Measurements from ENCODE around the gene AKT1. TPM values are rescaled to one million over a fixed set of nuclear protein-coding genes. Genes with fewer than 3 reads are reported as not detected.

Gene AKT1
- total and polyA plus RNA-seq, 5 experiments from 2014 or later = 8.9 to 95.7 (median 33.4) TPM

- POLR2A ChIA-PET = interaction anchor here (1.0 to 2.3 kb wide), 2 partner anchors 23 to 31 kb away, joined by 3 to 7 read pairs; partner anchors contain the start of gene SIVA1
Observed at GRCh38 chr14:104721505-104722431, 73.8 kb downstream of the AKT1 start.

More at GRCh38 chr14:104721505-104722431, 73.8 kb downstream of the AKT1 start:
- ATAC-seq (no peak), DNase-seq (no peak)
- Mint-ChIP-seq H3K4me1 (peaks cover 0 to 5% (median 2%) of the 10 kb centered on the region in 4 donors), H3K36me3 (peaks cover 0 to 6% (median 0%) of the 10 kb centered on the region in 3 donors), H3K4me3 (peak overlapping the region in 3 of 10 donors; percentile 18 to 41 (median 40)), H3K9me3 (no peaks in the 10 kb centered on the region), H3K27me3 (no peaks in the 10 kb centered on the region), H3K27ac (peak overlapping the region in 2 of 10 donors; percentile 49 to 62)

Other genes with a start within 250 kb of the AKT1 start
- gene C14orf180, start 216.0 kb downstream of the AKT1 start, total RNA-seq = not detected
- not detected for gene C14orf180, start 216.0 kb downstream of the AKT1 start, polyA plus RNA-seq
- gene TMEM179, start 191.0 kb downstream of the AKT1 start, total RNA-seq = not detected
- not detected for gene TMEM179, start 191.0 kb downstream of the AKT1 start, polyA plus RNA-seq
- gene INF2, start 106.1 kb downstream of the AKT1 start, total RNA-seq = 100 to 1,000 TPM; 114 to 121 TPM
- 1 to 10 TPM; 1.8 to 7.6 (median 5.1) TPM for gene INF2, start 106.1 kb downstream of the AKT1 start, polyA plus RNA-seq
- 1 to 10 TPM; 5.1 to 5.5 TPM for gene ADSS1, start 71.5 kb downstream of the AKT1 start, total RNA-seq
- 1 to 10 TPM in 2 of 3 donors, under 1 TPM in 1; 0.61 to 3.1 (median 1.4) TPM for gene ADSS1, start 71.5 kb downstream of the AKT1 start, polyA plus RNA-seq
- 10 to 100 TPM; 75.4 to 82.5 TPM for gene SIVA1, start 42.6 kb downstream of the AKT1 start, total RNA-seq
- 100 to 1,000 TPM; 248 to 297 (median 283) TPM for gene SIVA1, start 42.6 kb downstream of the AKT1 start, polyA plus RNA-seq
- gene ZBTB42, start 5.4 kb upstream of the AKT1 start, total RNA-seq = 1 to 10 TPM; 8.6 to 9.6 TPM
- 1 to 10 TPM; 1.0 to 1.8 (median 1.6) TPM for gene ZBTB42, start 5.4 kb upstream of the AKT1 start, polyA plus RNA-seq
- gene CEP170B, start 69.5 kb upstream of the AKT1 start, total RNA-seq = 1 to 10 TPM; 4.6 to 4.8 TPM
- under 1 TPM in 2 of 3 donors, not detected in 1; 0.03 to 0.05 TPM for gene CEP170B, start 69.5 kb upstream of the AKT1 start, polyA plus RNA-seq
- gene PLD4, start 129.1 kb upstream of the AKT1 start, total RNA-seq = 1 to 10 TPM; 1.2 to 2.2 TPM
- gene PLD4, start 129.1 kb upstream of the AKT1 start, polyA plus RNA-seq = under 1 TPM in 2 of 3 donors, not detected in 1; 0.08 to 0.13 TPM
- gene AHNAK2, start 182.6 kb upstream of the AKT1 start, total RNA-seq = not detected
- gene AHNAK2, start 182.6 kb upstream of the AKT1 start, polyA plus RNA-seq = not detected
- gene CLBA1, start 190.0 kb upstream of the AKT1 start, total RNA-seq = 1 to 10 TPM; 2.0 to 2.4 TPM
- gene CLBA1, start 190.0 kb upstream of the AKT1 start, polyA plus RNA-seq = 1 to 10 TPM in 2 of 3 donors, under 1 TPM in 1; 0.67 to 2.3 (median 1.2) TPM
- gene CDCA4, start 225.3 kb upstream of the AKT1 start, total RNA-seq = 10 to 100 TPM; 11.0 to 12.4 TPM
- gene CDCA4, start 225.3 kb upstream of the AKT1 start, polyA plus RNA-seq = 10 to 100 TPM in 2 of 3 donors, 1 to 10 TPM in 1; 8.2 to 12.0 (median 11.3) TPM

Data from naive thymus-derived CD8-positive, alpha-beta T cell (primary cell).